ENCODE results near the gene ZBTB22. TPM values are rescaled to one million over a fixed set of nuclear protein-coding genes. Genes with fewer than 3 reads are reported as not detected.

ZBTB22 gene
- total and polyA plus RNA-seq, 2 donors (not counting 1 experiment from before 2014, with no cell fraction given) = 25.9 to 39.7 TPM

- Histone ChIP-seq H3K27ac (ENCODE audit: low read length in 2 of 2) (peak within 1 kb of the TSS; percentile 80 to 87), H3K4me1 (ENCODE audit: control insufficient read depth in 2 of 2, insufficient read depth in 2 of 2, low read length in 2 of 2) (peaks cover 55 to 69% of the 10 kb centered on the region in 2 donors), H3K79me2 (ENCODE audit: control insufficient read depth, insufficient read depth, low read length) (peaks cover 33% of the 10 kb centered on the region), H3K9ac (ENCODE audit: low read length) (peak within 1 kb of the TSS; percentile 91), H2AFZ (ENCODE audit: insufficient read depth, low read depth, low read length, poor library complexity, severe bottlenecking) (peak within 1 kb of the TSS; percentile 90), H3K4me2 (replicated peaks; ENCODE audit: low read depth, low read length, poor library complexity, severe bottlenecking) (peak within 1 kb of the TSS; percentile 95), H3K9me3 (ENCODE audit: control extremely low read depth in 1 of 3, control insufficient read depth in 2 of 3, insufficient read depth in 1 of 3, low read length in 2 of 3) (no peaks in the 10 kb centered on the region), H4K20me1 (ENCODE audit: control insufficient read depth, insufficient read depth, low read length, poor library complexity, severe bottlenecking) (peaks cover 54% of the 10 kb centered on the region), H3K27me3 (replicated peaks in 1 of 4; ENCODE audit: control extremely low read depth in 1 of 4, control insufficient read depth in 3 of 4, insufficient read depth in 4 of 4, low read length in 3 of 4) (no peaks in the 10 kb centered on the region), H3K36me3 (replicated peaks in 1 of 2; ENCODE audit: control extremely low read depth in 1 of 2, control insufficient read depth in 1 of 2, extremely low read depth in 1 of 2, insufficient read depth in 2 of 2, low read length in 1 of 2) (peaks cover 5 to 59% of the 10 kb centered on the region in 2 experiments), H3K4me3 (ENCODE audit: control extremely low read depth in 1 of 5, extremely low read depth in 1 of 5, insufficient read depth in 1 of 5, low read depth in 2 of 5, low read length in 4 of 5) (peak within 1 kb of the TSS; percentile 59 to 86 (median 78))
- ATAC-seq (ENCODE audit: low read depth) = peak; percentile 72
- intact Hi-C loops (cut with micrococcal nuclease) = loop anchor here (1.0 kb wide), 3 partner anchors 12 to 68 kb away; partner anchors contain the start of genes PFDN6 and WDR46
- Mint-ChIP-seq H3K4me1 (peaks cover 69% of the 10 kb centered on the region), H3K27me3 (no peaks in the 10 kb centered on the region), H3K4me3 (peak within 1 kb of the TSS; percentile 92), H3K27ac (peak within 1 kb of the TSS; percentile 98), H3K9me3 (ENCODE audit: insufficient read depth) (no peaks in the 10 kb centered on the region)
- TF ChIP-seq CTCF (IDR thresholded peaks at IDR 0.05) (peak; percentile 75), EZH2 (IDR thresholded peaks at IDR 0.05; ENCODE audit: borderline replicate concordance, insufficient read depth, low read depth, low read length, poor library complexity, severe bottlenecking) (no peak)
- under 1% methylated on average over 80 of the region's 80 CpGs for WGBS (ENCODE audit: insufficient coverage)
- POLR2A ChIA-PET = interaction anchor here (0.6 to 5.1 kb wide), 16 partner anchors 12 to 162 kb away, joined by 3 to 39 read pairs (median 8); partner anchors contain the start of genes KIFC1, PFDN6, RGL2 and RING1
- peak; percentile 88 for DNase-seq
- CTCF ChIA-PET = interaction anchor here (0.6 to 3.9 kb wide), 21 partner anchors 10 to 812 kb away, joined by 3 to 41 read pairs (median 5); partner anchors contain the start of genes PFDN6, RGL2, TAPBP and WDR46
Measured at GRCh38 chr6:33276864-33277662, 40.5 kb downstream of the ZBTB22 start, which contains the start of gene B3GALT4. Gene B3GALT4, plus strand, starts transcription at chr6:33277123. Its CDS starts 297 bp downstream, at chr6:33277420.

- H3K4me3 Mint-ChIP-seq = peak overlapping the region; percentile 92
- H3K9ac ChIP-seq (ENCODE audit: low read length) = peak overlapping the region; percentile 91
- peaks cover 5 to 57% of the 10 kb centered on the region in 2 experiments for H3K36me3 ChIP-seq (replicated peaks in 1 of 2; ENCODE audit: control extremely low read depth in 1 of 2, control insufficient read depth in 1 of 2, extremely low read depth in 1 of 2, insufficient read depth in 2 of 2, low read length in 1 of 2)
Measured at GRCh38 chr6:33276581-33276863, 41.0 kb downstream of the ZBTB22 start.

More at GRCh38 chr6:33276581-33276863, 41.0 kb downstream of the ZBTB22 start:
- Histone ChIP-seq H3K9me3 (ENCODE audit: control extremely low read depth in 1 of 3, control insufficient read depth in 2 of 3, insufficient read depth in 1 of 3, low read length in 2 of 3) (no peaks in the 10 kb centered on the region), H4K20me1 (ENCODE audit: control insufficient read depth, insufficient read depth, low read length, poor library complexity, severe bottlenecking) (peaks cover 48% of the 10 kb centered on the region), H2AFZ (ENCODE audit: insufficient read depth, low read depth, low read length, poor library complexity, severe bottlenecking) (peak overlapping the region; percentile 90), H3K79me2 (ENCODE audit: control insufficient read depth, insufficient read depth, low read length) (peaks cover 35% of the 10 kb centered on the region), H3K27me3 (replicated peaks in 1 of 4; ENCODE audit: control extremely low read depth in 1 of 4, control insufficient read depth in 3 of 4, insufficient read depth in 4 of 4, low read length in 3 of 4) (no peaks in the 10 kb centered on the region), H3K4me2 (replicated peaks; ENCODE audit: low read depth, low read length, poor library complexity, severe bottlenecking) (peak overlapping the region; percentile 95), H3K4me1 (ENCODE audit: control insufficient read depth in 2 of 2, insufficient read depth in 2 of 2, low read length in 2 of 2) (peaks cover 55 to 70% of the 10 kb centered on the region in 2 donors), H3K4me3 (ENCODE audit: control extremely low read depth in 1 of 5, extremely low read depth in 1 of 5, insufficient read depth in 1 of 5, low read depth in 2 of 5, low read length in 4 of 5) (peak overlapping the region; percentile 59 to 86 (median 78)), H3K27ac (ENCODE audit: low read length in 2 of 2) (peak overlapping the region; percentile 80 to 87)
- no peaks in the 10 kb centered on the region for H3K27me3 Mint-ChIP-seq
- ATAC-seq (ENCODE audit: low read depth) = no peak
- peak overlapping the region; percentile 91 for H3K27ac Mint-ChIP-seq
- H3K4me1 Mint-ChIP-seq = peaks cover 74% of the 10 kb centered on the region
- intact Hi-C loops (cut with micrococcal nuclease) = no loop called here
- POLR2A ChIA-PET = interaction anchor here (0.6 to 5.1 kb wide), 11 partner anchors 12 to 115 kb away, joined by 3 to 39 read pairs (median 8); partner anchors contain the start of genes KIFC1, PFDN6, RGL2 and RING1
- no peak for DNase-seq
- no peak for TF ChIP-seq CTCF (IDR thresholded peaks at IDR 0.05)
- TF ChIP-seq EZH2 (IDR thresholded peaks at IDR 0.05; ENCODE audit: borderline replicate concordance, insufficient read depth, low read depth, low read length, poor library complexity, severe bottlenecking) = no peak
- CTCF ChIA-PET = interaction anchor here (0.6 to 3.9 kb wide), 14 partner anchors 10 to 812 kb away, joined by 3 to 41 read pairs (median 10); partner anchors contain the start of genes PFDN6, RGL2, TAPBP and WDR46
- no peaks in the 10 kb centered on the region for H3K9me3 Mint-ChIP-seq (ENCODE audit: insufficient read depth)
